Epithelial cell of proximal tubule (primary cell): ENCODE measurements around the gene DHDDS. TPM values are rescaled to one million over a fixed set of nuclear protein-coding genes. Genes with fewer than 3 reads are reported as not detected.

Source experiments
- DNase-seq: peaks from one replicate; pipeline ENCODE4 v3.0.0-alpha.2; 2011; ENCODE audit warnings: low read depth
- H3K4me3 ChIP-seq: 2 replicates; pipeline ENCODE4 v1.5.1; 2011; ENCODE audit warnings: low read depth, mild to moderate bottlenecking, low read length
- total RNA-seq: library from RNA; depleted of rRNA; stranded (reverse); fragments of >200 nt; gene quantifications from 2 replicates; pipeline ENCODE4 v1.2.3, GENCODE V29; 2015
- TF ChIP-seq, protein P1 (sequence below): conservative IDR thresholded peaks from 2 replicates; pipeline ENCODE4 v1.5.1; 2012; ENCODE audit warnings: low read depth, mild to moderate bottlenecking, low read length

DHDDS gene
- total RNA-seq, 1 donor from 2014 or later: 28.4 TPM

DNA sequence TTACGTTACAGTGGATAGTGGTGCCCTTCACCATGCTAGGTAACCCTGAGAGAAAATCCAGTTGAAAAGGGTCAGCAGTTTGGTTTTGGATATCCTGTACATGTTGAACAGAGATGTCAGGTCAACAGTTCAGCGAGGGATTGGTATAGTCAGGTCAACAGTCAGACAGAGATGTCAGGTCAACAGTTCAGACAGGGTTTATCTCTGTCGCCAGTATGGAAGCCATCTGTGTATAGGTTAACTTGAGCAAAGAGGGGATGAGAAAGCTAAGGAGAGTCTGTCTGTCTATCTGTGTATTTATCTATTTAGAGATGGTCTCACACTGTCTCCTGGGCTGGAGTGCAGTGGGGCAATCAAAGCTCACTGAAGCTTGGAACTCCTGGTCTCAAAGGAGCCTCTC lies 17.7 kb downstream of the DHDDS start:
- TF ChIP-seq, protein P1, sequence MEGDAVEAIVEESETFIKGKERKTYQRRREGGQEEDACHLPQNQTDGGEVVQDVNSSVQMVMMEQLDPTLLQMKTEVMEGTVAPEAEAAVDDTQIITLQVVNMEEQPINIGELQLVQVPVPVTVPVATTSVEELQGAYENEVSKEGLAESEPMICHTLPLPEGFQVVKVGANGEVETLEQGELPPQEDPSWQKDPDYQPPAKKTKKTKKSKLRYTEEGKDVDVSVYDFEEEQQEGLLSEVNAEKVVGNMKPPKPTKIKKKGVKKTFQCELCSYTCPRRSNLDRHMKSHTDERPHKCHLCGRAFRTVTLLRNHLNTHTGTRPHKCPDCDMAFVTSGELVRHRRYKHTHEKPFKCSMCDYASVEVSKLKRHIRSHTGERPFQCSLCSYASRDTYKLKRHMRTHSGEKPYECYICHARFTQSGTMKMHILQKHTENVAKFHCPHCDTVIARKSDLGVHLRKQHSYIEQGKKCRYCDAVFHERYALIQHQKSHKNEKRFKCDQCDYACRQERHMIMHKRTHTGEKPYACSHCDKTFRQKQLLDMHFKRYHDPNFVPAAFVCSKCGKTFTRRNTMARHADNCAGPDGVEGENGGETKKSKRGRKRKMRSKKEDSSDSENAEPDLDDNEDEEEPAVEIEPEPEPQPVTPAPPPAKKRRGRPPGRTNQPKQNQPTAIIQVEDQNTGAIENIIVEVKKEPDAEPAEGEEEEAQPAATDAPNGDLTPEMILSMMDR: no peak
- no peak for DNase-seq
- no peak overlapping the region for H3K4me3 ChIP-seq

DNA sequence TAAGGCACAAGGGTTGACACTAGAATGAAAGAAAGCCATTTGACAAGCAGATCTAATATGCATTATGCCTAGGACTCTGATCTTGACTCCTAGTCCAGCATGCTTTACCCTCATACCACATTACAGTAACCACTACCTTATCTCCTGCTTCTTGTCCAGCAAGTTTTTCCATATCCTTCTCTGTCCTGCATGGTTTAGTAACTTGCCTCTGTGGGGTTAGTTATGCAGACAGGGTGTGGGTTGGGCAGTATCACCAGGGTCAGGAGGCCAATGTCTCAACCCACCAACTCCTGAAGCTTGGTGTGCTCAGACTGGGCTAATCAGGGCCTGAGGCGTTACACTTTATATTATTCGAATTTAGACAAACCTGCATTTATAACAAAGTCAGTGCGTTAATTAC lies 18.8 kb downstream of the DHDDS start:
- TF ChIP-seq, protein P1: no peak
- DNase-seq: no peak
- H3K4me3 ChIP-seq: no peak overlapping the region

DNA sequence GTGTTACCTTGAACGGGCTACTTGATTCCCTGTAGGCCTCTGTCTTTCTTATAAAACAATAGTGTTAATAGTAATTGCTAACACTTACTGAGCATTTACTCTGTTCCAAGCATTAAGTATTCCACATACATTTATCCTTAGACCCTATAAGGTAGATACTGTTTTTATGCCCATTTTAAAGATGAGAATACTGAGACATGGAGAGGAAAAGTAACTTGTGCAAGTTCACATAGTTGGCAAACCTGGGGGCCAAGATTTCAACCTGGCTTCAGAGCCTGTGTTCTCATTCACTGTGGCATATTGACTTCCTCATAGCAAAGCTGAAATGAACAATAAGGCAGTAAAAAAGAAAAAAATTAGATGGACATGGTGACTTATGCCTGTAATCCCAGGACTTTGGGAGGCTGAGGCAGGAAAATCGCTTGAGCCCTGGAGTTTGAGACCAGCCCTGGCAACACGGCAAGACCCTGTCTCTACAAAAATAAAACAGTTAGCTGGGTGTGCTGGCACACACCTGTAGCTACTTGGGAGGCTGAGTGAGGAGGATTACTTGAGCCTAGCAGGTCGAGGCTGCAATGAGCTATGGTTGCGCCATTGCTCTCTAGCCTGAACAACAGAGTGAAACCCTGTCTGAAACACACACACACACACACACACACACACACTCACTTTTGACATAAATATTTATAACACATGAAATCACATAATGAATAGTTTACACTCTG lies 20.5 kb downstream of the DHDDS start:
- TF ChIP-seq, protein P1: no peak

DNA sequence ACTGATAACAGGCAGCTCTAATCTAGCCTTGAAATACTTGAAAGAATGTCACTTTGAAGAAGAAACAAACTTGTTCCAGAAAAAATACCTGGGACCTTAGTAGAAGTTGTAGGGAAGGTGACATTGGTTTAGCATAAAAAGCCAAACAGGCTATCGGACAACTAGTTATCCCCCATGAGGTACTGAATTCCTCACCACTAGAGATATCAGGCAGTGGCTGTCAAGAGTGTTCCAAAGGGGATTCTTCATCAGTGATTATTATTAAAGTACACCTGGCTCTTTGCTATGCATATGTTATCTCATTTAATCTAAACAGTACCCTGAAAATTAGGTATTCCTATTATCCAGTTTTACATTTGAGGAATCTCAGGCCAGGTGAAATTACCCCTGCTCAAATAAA lies 27.0 kb downstream of the DHDDS start:
- no peak for DNase-seq
- H3K4me3 ChIP-seq: no peak overlapping the region
- TF ChIP-seq, protein P1: no peak

More for the DNA sequence above, 20.5 kb downstream of the DHDDS start:
- no peak for DNase-seq
- H3K4me3 ChIP-seq: no peak overlapping the region

DNA sequence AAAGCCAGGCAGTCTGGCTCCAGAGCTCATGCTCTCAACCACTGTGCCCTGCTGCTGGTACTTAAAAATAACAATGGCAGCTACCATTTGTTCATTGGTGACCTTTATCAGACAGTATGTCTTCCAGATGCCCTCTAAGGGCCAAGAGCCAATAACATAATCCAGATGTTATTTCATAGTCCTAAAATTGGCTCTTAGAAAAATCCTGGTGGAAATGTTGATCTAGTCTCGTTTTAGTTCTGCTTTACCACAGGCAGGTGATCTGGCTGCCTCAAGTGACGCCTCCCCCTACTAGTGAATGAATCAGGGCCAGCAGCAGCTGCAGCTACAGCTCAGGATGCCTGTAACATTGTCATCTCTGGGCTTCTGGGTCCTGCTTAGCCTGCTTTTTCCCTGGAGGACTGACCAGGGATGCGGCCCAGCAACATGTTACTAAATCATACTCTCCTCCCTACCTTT lies 27.5 kb downstream of the DHDDS start:
- TF ChIP-seq, protein P1: no peak
- DNase-seq: no peak
- no peak overlapping the region for H3K4me3 ChIP-seq

DNA sequence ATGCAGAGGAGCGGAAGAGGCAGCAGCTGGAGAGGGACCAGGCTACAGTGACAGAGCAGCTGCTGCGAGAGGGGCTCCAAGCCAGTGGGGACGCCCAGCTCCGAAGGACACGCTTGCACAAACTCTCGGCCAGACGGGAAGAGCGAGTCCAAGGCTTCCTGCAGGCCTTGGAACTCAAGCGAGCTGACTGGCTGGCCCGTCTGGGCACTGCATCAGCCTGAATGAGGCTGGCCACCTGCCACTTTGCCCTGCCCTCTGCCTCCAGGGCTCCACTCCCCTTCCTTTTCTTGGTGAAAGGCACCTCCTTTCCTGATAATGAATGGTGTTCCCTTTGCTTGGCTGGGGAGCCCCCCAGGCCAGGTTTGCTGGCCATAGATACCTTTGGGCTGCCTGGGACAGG lies 36.8 kb downstream of the DHDDS start:
- no peak overlapping the region for H3K4me3 ChIP-seq
- no peak for DNase-seq
- TF ChIP-seq, protein P1: no peak

DNA sequence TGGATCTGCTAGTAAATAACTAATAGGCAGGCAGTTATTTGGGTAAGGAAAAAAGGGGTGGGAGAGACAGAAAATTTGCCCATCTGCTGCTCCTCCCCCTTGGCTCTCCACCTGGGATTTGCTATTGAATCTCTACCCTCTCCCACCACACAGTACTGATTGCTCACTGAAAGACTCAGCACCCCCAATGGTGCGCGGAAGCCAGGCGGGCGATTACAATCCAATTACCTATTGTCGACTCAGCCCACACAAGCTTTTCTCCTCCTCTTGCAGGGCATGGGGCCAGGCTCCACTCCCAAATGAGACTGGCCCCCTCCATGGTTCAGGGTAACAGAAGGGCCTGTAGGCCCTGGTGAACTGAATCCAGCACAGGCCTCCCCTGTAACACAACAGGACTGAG lies 37.4 kb downstream of the DHDDS start:
- TF ChIP-seq, protein P1: no peak
- no peak for DNase-seq
- H3K4me3 ChIP-seq: no peak overlapping the region
